GM13977 (cell line): ENCODE measurements around the gene PLCL1.

ENCODE experiments used
- DNase-seq: peaks from one replicate; pipeline ENCODE4 v3.0.0; 2012; ENCODE audit warnings: low spot score
- CTCF ChIP-seq: IDR thresholded peaks from 2 replicates; pipeline ENCODE4 v1.5.1; 2012; ENCODE audit warnings: mild to moderate bottlenecking, control low read depth; ENCODE audit not compliant: insufficient read depth; ENCODE audit errors: extremely low read depth, missing control alignments
- in situ Hi-C: fragments of 300-500 bp; cut with MboI; formaldehyde crosslinking; loops from one replicate; pipeline ENCODE4 v1.12.0; 2022; ENCODE audit warnings: low sequenced_read_pairs, low pct_unique_long_range_greater_than_20kb, mixed read lengths, inconsistent platforms; ENCODE audit not compliant: unreplicated experiment

The PLCL1 gene

GRCh38 chr2:198096965-198097364, 292.6 kb downstream of the PLCL1 start:
- DNase-seq: no peak
- in situ Hi-C loops: no loop called here
- TF ChIP-seq CTCF: no peak

- no peak for TF ChIP-seq CTCF
- no peak for DNase-seq
- in situ Hi-C loops: no loop called here
These were observed 293.2 kb downstream of the PLCL1 start for GRCh38 chr2:198097630-198098029.

- no peak for DNase-seq
- in situ Hi-C loops: no loop called here
- no peak for TF ChIP-seq CTCF
These were observed 294.0 kb downstream of the PLCL1 start for GRCh38 chr2:198098386-198098785.

GRCh38 chr2:198098918-198099317, 294.5 kb downstream of the PLCL1 start:
- no peak for TF ChIP-seq CTCF
- no peak for DNase-seq
- in situ Hi-C loops: no loop called here

- in situ Hi-C loops: no loop called here
- TF ChIP-seq CTCF: no peak
- DNase-seq: no peak
These were observed 296.0 kb downstream of the PLCL1 start for GRCh38 chr2:198100346-198100745.

GRCh38 chr2:198101688-198102087, 297.3 kb downstream of the PLCL1 start:
- in situ Hi-C loops: no loop called here
- no peak for DNase-seq
- TF ChIP-seq CTCF: no peak

- TF ChIP-seq CTCF: no peak
- in situ Hi-C loops: no loop called here
- no peak for DNase-seq
These were observed 297.7 kb downstream of the PLCL1 start for GRCh38 chr2:198102120-198102519.
